ENCODE results near the gene STAT4.
A peak's percentile ranks its signal among the peaks of the same experiment; 100 is the strongest.

The STAT4 gene

DNA sequence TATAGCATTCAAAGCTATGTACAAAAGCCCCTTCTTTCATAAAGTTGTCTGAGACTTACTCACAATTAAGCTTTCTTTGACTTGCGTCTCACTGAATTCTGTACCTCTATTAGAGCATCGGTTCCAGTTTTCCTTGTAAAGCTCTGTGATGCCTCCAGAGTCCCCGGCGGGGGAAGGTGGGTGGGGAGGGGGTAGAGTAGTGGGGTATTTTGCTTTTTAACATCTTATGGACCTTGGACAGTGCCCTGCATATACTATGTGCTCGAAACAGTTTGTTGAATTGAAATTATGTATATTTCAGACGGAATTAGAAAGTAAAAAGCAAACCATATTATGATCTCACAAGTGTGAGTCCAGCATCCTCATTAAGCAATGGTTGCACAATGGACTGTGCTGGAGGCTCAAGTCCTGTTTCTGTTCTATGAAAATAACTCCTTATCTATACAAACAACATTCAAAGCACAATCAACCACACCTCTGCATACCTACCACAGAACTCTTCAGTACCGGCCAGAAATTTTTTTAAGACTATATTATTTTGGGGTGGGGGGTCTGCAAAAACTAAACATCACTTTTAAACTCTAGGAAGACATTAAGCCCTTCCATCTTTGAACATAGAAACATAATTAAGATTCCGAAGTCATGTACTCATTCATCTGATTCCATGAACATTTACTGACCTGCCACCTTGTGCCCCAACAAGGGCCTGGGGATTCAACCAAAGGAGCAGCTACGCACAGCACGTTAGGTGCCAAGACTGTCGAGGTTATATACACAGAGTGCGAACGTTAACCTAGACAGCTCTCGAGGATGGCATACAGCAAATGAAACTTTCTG is 137.7 kb downstream of the STAT4 start:
- Histone ChIP-seq H3K4me3 (ENCODE audit: low read length) (peak overlapping the region; percentile 96), H3K4me2 (ENCODE audit: low read length) (peak overlapping the region; percentile 89), H3K27ac (ENCODE audit: low read depth, low read length) (no peak overlapping the region), H4K20me1 (ENCODE audit: control insufficient read depth, insufficient read depth, low read depth, low read length) (no peaks in the 10 kb centered on the region), H3K36me3 (ENCODE audit: control insufficient read depth, low read length) (no peaks in the 10 kb centered on the region), H3K79me2 (ENCODE audit: control insufficient read depth, low read length) (no peaks in the 10 kb centered on the region), H3K9me3 (ENCODE audit: control insufficient read depth, insufficient read depth, low read length) (peaks cover 10% of the 10 kb centered on the region), H3F3A (ENCODE audit: control insufficient read depth, insufficient read depth) (no peaks in the 10 kb centered on the region), H3K4me1 (ENCODE audit: control insufficient read depth, low read length) (peaks cover 18% of the 10 kb centered on the region), H3K27me3 (ENCODE audit: control insufficient read depth, low read length) (peaks cover 9% of the 10 kb centered on the region; the same call in 1 of the 2 replicates), H3K9me2 (replicated peaks; ENCODE audit: control insufficient read depth, low read length) (no peaks in the 10 kb centered on the region)
- TF ChIP-seq EZH2phosphoT487 (IDR thresholded peaks at IDR 0.05; ENCODE audit: borderline replicate concordance, low read length) (no peak), CTCF (IDR thresholded peaks at IDR 0.05; ENCODE audit: low read depth, low read length, poor library complexity, severe bottlenecking) (no peak)

DNA sequence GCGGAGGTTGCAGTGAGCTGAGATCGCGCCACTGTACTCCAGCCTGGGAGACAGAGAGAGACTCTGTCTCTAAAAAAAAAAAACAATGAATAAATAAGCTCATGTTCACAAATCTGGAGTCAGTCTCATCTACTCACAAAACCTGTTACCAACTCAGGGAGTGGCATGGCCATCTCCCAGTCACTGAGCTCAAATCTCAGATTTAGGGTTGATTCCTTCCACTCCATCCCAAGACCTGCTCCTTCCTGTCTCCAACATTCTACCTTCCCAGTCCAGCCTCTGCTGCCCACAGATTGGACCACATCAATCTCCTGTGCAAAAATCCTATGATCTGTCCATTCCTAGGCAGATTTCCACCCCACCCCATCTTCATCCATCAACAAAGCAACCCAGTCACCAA is 138.4 kb downstream of the STAT4 start:
- Histone ChIP-seq H3K9me3 (ENCODE audit: control insufficient read depth, insufficient read depth, low read length) (peaks cover 10% of the 10 kb centered on the region), H3K79me2 (ENCODE audit: control insufficient read depth, low read length) (no peaks in the 10 kb centered on the region), H4K20me1 (ENCODE audit: control insufficient read depth, insufficient read depth, low read depth, low read length) (no peaks in the 10 kb centered on the region), H3K36me3 (ENCODE audit: control insufficient read depth, low read length) (no peaks in the 10 kb centered on the region), H3K4me1 (ENCODE audit: control insufficient read depth, low read length) (peaks cover 18% of the 10 kb centered on the region), H3F3A (ENCODE audit: control insufficient read depth, insufficient read depth) (no peaks in the 10 kb centered on the region), H3K4me2 (ENCODE audit: low read length) (no peak overlapping the region), H3K27me3 (ENCODE audit: control insufficient read depth, low read length) (peaks cover 9% of the 10 kb centered on the region; the same call in 1 of the 2 replicates), H3K27ac (ENCODE audit: low read depth, low read length) (no peak overlapping the region), H3K9me2 (replicated peaks; ENCODE audit: control insufficient read depth, low read length) (no peaks in the 10 kb centered on the region), H3K4me3 (ENCODE audit: low read length) (no peak overlapping the region)
- TF ChIP-seq CTCF (IDR thresholded peaks at IDR 0.05; ENCODE audit: low read depth, low read length, poor library complexity, severe bottlenecking): no peak
- TF ChIP-seq EZH2phosphoT487 (IDR thresholded peaks at IDR 0.05; ENCODE audit: borderline replicate concordance, low read length): no peak

DNA sequence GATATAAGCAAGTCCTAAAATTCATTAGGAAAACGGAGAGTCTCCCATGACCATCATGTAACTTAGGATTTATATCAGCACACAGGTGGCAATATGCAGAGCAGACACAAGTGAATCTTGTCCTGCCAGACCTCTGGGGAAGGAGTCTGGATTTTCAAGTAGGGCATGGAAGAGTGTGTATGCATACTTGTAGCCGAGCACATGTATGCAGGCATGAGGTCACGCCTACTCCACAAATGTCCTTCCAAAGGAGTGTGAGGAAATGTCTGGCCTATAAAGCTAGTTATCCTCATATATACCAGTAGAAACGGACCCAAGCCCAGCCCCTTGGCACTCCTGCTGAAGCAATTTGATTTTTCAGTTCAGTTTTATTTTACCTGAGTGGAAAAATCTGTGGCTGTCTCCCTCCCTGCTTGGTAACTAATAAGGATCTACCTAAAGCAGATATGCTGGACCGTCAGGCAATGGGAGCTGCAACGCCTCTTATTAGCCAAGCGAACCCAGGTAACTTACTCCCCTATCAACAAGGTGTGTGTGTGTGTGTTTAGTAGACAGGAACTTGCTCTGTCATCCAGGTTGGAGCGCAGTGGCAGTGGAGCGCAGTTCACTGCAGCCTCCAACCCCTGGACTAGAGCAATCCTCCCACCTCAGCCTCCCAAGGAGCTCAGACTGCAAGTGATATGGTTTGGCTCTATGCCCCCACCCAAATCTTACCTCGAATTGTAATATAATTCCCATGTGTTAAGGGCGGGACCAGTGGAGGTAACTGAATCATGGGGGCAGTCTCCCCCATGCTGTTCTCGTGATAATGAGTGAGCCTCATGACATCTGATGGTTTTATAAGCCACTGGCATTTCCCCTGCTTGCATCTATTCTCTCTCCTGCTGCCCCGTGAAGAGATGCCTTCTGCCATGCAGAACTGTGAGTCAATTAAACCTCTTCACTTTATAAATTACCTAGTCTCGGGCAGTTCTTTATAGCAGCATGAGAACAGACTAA is 139.6 kb downstream of the STAT4 start:
- no peaks in the 10 kb centered on the region for H3F3A ChIP-seq (ENCODE audit: control insufficient read depth, insufficient read depth)
- no peaks in the 10 kb centered on the region for H4K20me1 ChIP-seq (ENCODE audit: control insufficient read depth, insufficient read depth, low read depth, low read length)
- TF ChIP-seq CTCF (IDR thresholded peaks at IDR 0.05; ENCODE audit: low read depth, low read length, poor library complexity, severe bottlenecking) (no peak), EZH2phosphoT487 (IDR thresholded peaks at IDR 0.05; ENCODE audit: borderline replicate concordance, low read length) (no peak)
- peaks cover 10% of the 10 kb centered on the region for H3K9me3 ChIP-seq (ENCODE audit: control insufficient read depth, insufficient read depth, low read length)
- H3K27me3 ChIP-seq (ENCODE audit: control insufficient read depth, low read length): peaks cover 9% of the 10 kb centered on the region; the same call in 1 of the 2 replicates
- H3K79me2 ChIP-seq (ENCODE audit: control insufficient read depth, low read length): no peaks in the 10 kb centered on the region
- no peak overlapping the region for H3K27ac ChIP-seq (ENCODE audit: low read depth, low read length)
- no peaks in the 10 kb centered on the region for H3K9me2 ChIP-seq (replicated peaks; ENCODE audit: control insufficient read depth, low read length)
- peaks cover 18% of the 10 kb centered on the region for H3K4me1 ChIP-seq (ENCODE audit: control insufficient read depth, low read length)
- no peaks in the 10 kb centered on the region for H3K36me3 ChIP-seq (ENCODE audit: control insufficient read depth, low read length)
- no peak overlapping the region for H3K4me2 ChIP-seq (ENCODE audit: low read length)
- H3K4me3 ChIP-seq (ENCODE audit: low read length): no peak overlapping the region
